H9 (cell line): ENCODE data around the gene TPPP3. TPM values are rescaled to one million over a fixed set of nuclear protein-coding genes. Genes with fewer than 3 reads are reported as not detected.

ENCODE experiments used
- DNase-seq: peaks from one replicate; pipeline ENCODE4 v3.0.0-alpha.2; 2017
- H2AFZ ChIP-seq: one replicate; pipeline ENCODE4 v1.6.1; 2013; ENCODE audit warnings: mild to moderate bottlenecking, low read length, control low read depth, moderate library complexity
- H2AK5ac ChIP-seq: 2 replicates; pipeline ENCODE4 v1.6.1; 2013; ENCODE audit warnings: low read length, control low read depth, mixed read lengths; ENCODE audit not compliant: insufficient read length
- H2BK120ac ChIP-seq: one replicate; pipeline ENCODE4 v1.6.1; 2013; ENCODE audit warnings: low read depth, mild to moderate bottlenecking, low read length, control low read depth, inconsistent platforms; ENCODE audit not compliant: poor library complexity, severe bottlenecking
- H2BK12ac ChIP-seq: 2 replicates; pipeline ENCODE4 v1.6.1; 2013; ENCODE audit warnings: low read length, control low read depth, mixed read lengths, low read depth; ENCODE audit not compliant: insufficient read length
- H2BK15ac ChIP-seq: 2 replicates; pipeline ENCODE4 v1.6.1; 2013; ENCODE audit warnings: low read depth, low read length, control low read depth
- H2BK20ac ChIP-seq: one replicate; pipeline ENCODE4 v1.6.1; 2013; ENCODE audit warnings: low read depth, mild to moderate bottlenecking, low read length, control low read depth, inconsistent platforms; ENCODE audit not compliant: poor library complexity, severe bottlenecking
- H2BK5ac ChIP-seq: 2 replicates; pipeline ENCODE4 v1.6.1; 2013; ENCODE audit warnings: low read length, control low read depth, mixed read lengths; ENCODE audit not compliant: insufficient read length
- H3K14ac ChIP-seq: 2 replicates; pipeline ENCODE4 v1.6.1; 2013; ENCODE audit warnings: low read length, control low read depth; ENCODE audit not compliant: insufficient read depth
- H3K18ac ChIP-seq: 2 replicates; pipeline ENCODE4 v1.6.1; 2013; ENCODE audit warnings: low read depth, mild to moderate bottlenecking, mixed read lengths, low read length, control low read depth; ENCODE audit not compliant: insufficient read length
- H3K23ac ChIP-seq: 2 replicates; pipeline ENCODE4 v1.6.1; 2013; ENCODE audit warnings: low read length, control low read depth, mixed read lengths, low read depth; ENCODE audit not compliant: insufficient read length
- H3K23me2 ChIP-seq: 2 replicates; pipeline ENCODE4 v1.6.1; 2013; ENCODE audit warnings: low read depth, mild to moderate bottlenecking, mixed read lengths, low read length, control low read depth; ENCODE audit not compliant: insufficient read length, poor library complexity, severe bottlenecking
- H3K27ac ChIP-seq: 2 replicates; pipeline ENCODE4 v1.5.1; 2013; ENCODE audit warnings: low read length, control low read depth, mixed read lengths, low read depth; ENCODE audit not compliant: insufficient read length
- H3K27me3 ChIP-seq: 2 replicates; pipeline ENCODE4 v1.6.1; 2013; ENCODE audit warnings: low read length, control low read depth, inconsistent platforms; ENCODE audit not compliant: insufficient read depth
- H3K4ac ChIP-seq: 2 replicates; pipeline ENCODE4 v1.6.1; 2013; ENCODE audit warnings: low read depth, mild to moderate bottlenecking, control low read depth, inconsistent platforms, low read length, moderate library complexity
- H3K4me1 ChIP-seq: 2 replicates; pipeline ENCODE4 v1.6.1; 2013; ENCODE audit warnings: low read length, control low read depth, inconsistent platforms; ENCODE audit not compliant: insufficient read depth
- H3K4me2 ChIP-seq: 2 replicates; pipeline ENCODE4 v1.6.1; 2013; ENCODE audit warnings: low read length, control low read depth, mixed read lengths; ENCODE audit not compliant: insufficient read length, insufficient read depth
- H3K56ac ChIP-seq: 2 replicates; pipeline ENCODE4 v1.6.1; 2013; ENCODE audit warnings: low read depth, mild to moderate bottlenecking, mixed read lengths, low read length, control low read depth; ENCODE audit not compliant: insufficient read length
- H3K79me1 ChIP-seq: 2 replicates; pipeline ENCODE4 v1.6.1; 2013; ENCODE audit warnings: low read depth, mild to moderate bottlenecking, moderate library complexity, low read length, control low read depth, inconsistent platforms; ENCODE audit not compliant: insufficient read depth, poor library complexity, severe bottlenecking
- H3K79me2 ChIP-seq: 2 replicates; pipeline ENCODE4 v1.6.1; 2013; ENCODE audit warnings: low read length, control low read depth, inconsistent platforms; ENCODE audit not compliant: insufficient read depth
- H3K9ac ChIP-seq: 2 replicates; pipeline ENCODE4 v1.6.1; 2013; ENCODE audit warnings: low read length, control low read depth, mixed read lengths; ENCODE audit not compliant: insufficient read length; ENCODE audit errors: extremely low read depth
- H3K9me3 ChIP-seq: one replicate; pipeline ENCODE4 v1.6.1; 2013; ENCODE audit warnings: low read depth, low read length, inconsistent platforms; ENCODE audit not compliant: control insufficient read depth
- H3T11ph ChIP-seq: one replicate; pipeline ENCODE4 v1.6.1; 2013; ENCODE audit warnings: mild to moderate bottlenecking, low read length, control low read depth, inconsistent platforms
- H4K20me1 ChIP-seq: one replicate; pipeline ENCODE4 v1.6.1; 2013; ENCODE audit not compliant: control insufficient read depth, insufficient read length, insufficient read depth
- H4K5ac ChIP-seq: 2 replicates; pipeline ENCODE4 v1.6.1; 2013; ENCODE audit warnings: low read depth, mild to moderate bottlenecking, mixed read lengths, low read length, control low read depth; ENCODE audit not compliant: insufficient read length
- H4K8ac ChIP-seq: replicated peaks from 2 replicates; pipeline ENCODE4 v1.6.1; 2013; ENCODE audit warnings: low read length, control low read depth, mixed read lengths, low read depth; ENCODE audit not compliant: insufficient read length
- H4K91ac ChIP-seq: 2 replicates; pipeline ENCODE4 v1.6.1; 2013; ENCODE audit warnings: low read depth, mild to moderate bottlenecking, moderate library complexity, mixed read lengths, low read length, control low read depth; ENCODE audit not compliant: insufficient read length
- H3K27ac Mint-ChIP-seq, 3 experiments: 2 replicates in 2 of 3; 3 replicates in 1 of 3; pipeline ENCODE4 v1.8.0; 2020 to 2021; ENCODE audit warnings: mixed read lengths in 3 of 3, mild to moderate bottlenecking in 1 of 3, moderate library complexity in 1 of 3
- H3K27me3 Mint-ChIP-seq: 2 replicates; pipeline ENCODE4 v1.8.0; 2021; ENCODE audit warnings: low read depth, mild to moderate bottlenecking, moderate library complexity, mixed read lengths
- H3K36me3 Mint-ChIP-seq, 3 experiments: 2 replicates in 2 of 3; 3 replicates in 1 of 3; pipeline ENCODE4 v1.8.0; 2020 to 2021; ENCODE audit warnings: low read depth in 3 of 3, mixed read lengths in 3 of 3; ENCODE audit not compliant: insufficient read depth in 1 of 3
- H3K4me1 Mint-ChIP-seq, 2 experiments: 2 replicates each; pipeline ENCODE4 v1.8.0; 2020; ENCODE audit warnings: mixed read lengths in 2 of 2
- H3K4me3 Mint-ChIP-seq, 2 experiments: 2 replicates in 1 of 2; 3 replicates in 1 of 2; pipeline ENCODE4 v1.8.0; 2020 to 2021; ENCODE audit warnings: mild to moderate bottlenecking in 2 of 2, mixed read lengths in 2 of 2, moderate library complexity in 1 of 2
- H3K9me3 Mint-ChIP-seq, 2 experiments: 2 replicates in 1 of 2; 3 replicates in 1 of 2; pipeline ENCODE4 v1.8.0; 2020; ENCODE audit warnings: mild to moderate bottlenecking in 2 of 2, mixed read lengths in 2 of 2, moderate library complexity in 1 of 2
- CTCF ChIP-seq: fragments of 200-600 bp; sonication (generic); conservative IDR thresholded peaks from 3 replicates; pipeline ENCODE4 v1.8.0; 2021; ENCODE audit warnings: antibody characterized with exemption, mild to moderate bottlenecking
- WGBS: extraction: QIAGEN DNeasy Blood & Tissue Kit; methylation state at CpG from one replicate; pipeline ENCODE4 v1.1.7; 2013; ENCODE audit warnings: missing lambda C conversion rate, low lambda C conversion rate, mixed read lengths; ENCODE audit not compliant: insufficient read length; ENCODE audit errors: extremely low coverage; 5-methylcytosine and 5-hydroxymethylcytosine counted together
- total RNA-seq: library from RNA; stranded (reverse); gene quantifications from 2 replicates; pipeline ENCODE4 v1.2.1, GENCODE V29; 2021

Gene TPPP3
- total RNA-seq, 1 experiment from 2014 or later: 0.79 TPM

- Mint-ChIP-seq H3K27me3 (no peaks in the 10 kb centered on the region; the same call in none of the 2 replicates), H3K4me3 (no peak overlapping the region), H3K36me3 (no peaks in the 10 kb centered on the region), H3K9me3 (no peaks in the 10 kb centered on the region), H3K4me1 (no peaks in the 10 kb centered on the region), H3K27ac (no peak overlapping the region)
- no peak overlapping the region for H2BK5ac ChIP-seq
- TF ChIP-seq CTCF: no peak
- H3K79me1 ChIP-seq: no peaks in the 10 kb centered on the region
- no peaks in the 10 kb centered on the region for H3K4me1 ChIP-seq
- no peak overlapping the region for H3K4ac ChIP-seq
- no peak overlapping the region for H3K4me2 ChIP-seq
- no peaks in the 10 kb centered on the region for H3K27me3 ChIP-seq
- no CpG with 5 or more reads among the region's 1 CpG for WGBS
- H2BK12ac ChIP-seq: no peak overlapping the region
- peak overlapping the region; percentile 53 for H3T11ph ChIP-seq
- no peak overlapping the region for H3K18ac ChIP-seq
- no peak overlapping the region for H4K91ac ChIP-seq
- no peak overlapping the region for H3K23ac ChIP-seq
- no peak overlapping the region for H2BK15ac ChIP-seq
- no peaks in the 10 kb centered on the region for H3K23me2 ChIP-seq
- no peak overlapping the region for H2BK120ac ChIP-seq
- no peaks in the 10 kb centered on the region for H3K9me3 ChIP-seq
- H3K56ac ChIP-seq: no peak overlapping the region
- no peaks in the 10 kb centered on the region for H4K20me1 ChIP-seq
- no peak overlapping the region for H4K8ac ChIP-seq
- H2AFZ ChIP-seq: no peak overlapping the region
- DNase-seq: no peak
- H2AK5ac ChIP-seq: no peak overlapping the region
- H4K5ac ChIP-seq: no peak overlapping the region
- H3K14ac ChIP-seq: no peak overlapping the region
- no peaks in the 10 kb centered on the region for H3K79me2 ChIP-seq
- no peak overlapping the region for H3K27ac ChIP-seq
- H2BK20ac ChIP-seq: no peak overlapping the region
- no peak overlapping the region for H3K9ac ChIP-seq
These were observed 47.9 kb downstream of the TPPP3 start for GRCh38 chr16:67345401-67345800.
